NCI-H146 (cell line): ENCODE measurements around the gene CFAP61.

ENCODE experiments used
- DNase-seq: peaks from one replicate; lab custom pipeline; 2025; lab: John Stamatoyannopoulos, UW

The CFAP61 gene

DNA sequence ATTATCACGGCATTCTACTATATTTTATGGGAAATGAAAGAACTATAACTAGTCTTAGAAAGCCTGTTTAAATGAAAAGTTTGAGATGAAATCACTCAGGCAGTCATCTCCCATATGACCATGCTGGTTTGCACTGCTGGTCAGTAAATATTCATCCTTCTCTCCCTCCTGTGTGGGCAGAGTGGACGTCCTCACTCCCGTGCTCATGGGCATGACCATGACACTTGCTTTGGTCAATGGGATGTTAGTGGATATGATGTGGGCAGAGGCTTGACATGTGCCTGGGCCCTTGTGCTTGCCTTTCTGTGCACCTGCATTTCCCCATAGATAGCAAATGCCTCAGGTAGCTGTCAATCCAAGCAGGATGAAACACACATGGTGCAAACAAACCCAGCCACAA is 222.5 kb downstream of the CFAP61 start:
- DNase-seq, result no peak

DNA sequence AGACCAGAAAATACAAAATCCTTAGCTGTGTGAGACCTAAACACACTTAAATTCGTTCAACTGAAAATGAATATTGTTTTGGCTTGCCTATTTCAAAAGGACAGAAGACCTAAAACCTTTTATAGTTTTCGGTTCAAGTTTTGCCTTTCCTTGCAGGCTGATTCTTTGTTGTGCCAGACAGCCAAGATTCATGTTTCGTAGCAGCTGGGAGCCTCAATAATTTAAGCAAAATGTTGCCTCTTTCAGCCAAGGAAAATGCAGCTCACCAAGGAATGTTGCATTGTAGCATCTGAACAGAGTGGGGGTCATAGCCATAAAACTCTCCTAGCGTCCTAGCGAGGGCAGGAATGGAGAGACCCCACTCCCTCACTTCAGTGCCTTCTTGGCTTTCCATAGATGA is 223.3 kb downstream of the CFAP61 start:
- no peak for DNase-seq

DNA sequence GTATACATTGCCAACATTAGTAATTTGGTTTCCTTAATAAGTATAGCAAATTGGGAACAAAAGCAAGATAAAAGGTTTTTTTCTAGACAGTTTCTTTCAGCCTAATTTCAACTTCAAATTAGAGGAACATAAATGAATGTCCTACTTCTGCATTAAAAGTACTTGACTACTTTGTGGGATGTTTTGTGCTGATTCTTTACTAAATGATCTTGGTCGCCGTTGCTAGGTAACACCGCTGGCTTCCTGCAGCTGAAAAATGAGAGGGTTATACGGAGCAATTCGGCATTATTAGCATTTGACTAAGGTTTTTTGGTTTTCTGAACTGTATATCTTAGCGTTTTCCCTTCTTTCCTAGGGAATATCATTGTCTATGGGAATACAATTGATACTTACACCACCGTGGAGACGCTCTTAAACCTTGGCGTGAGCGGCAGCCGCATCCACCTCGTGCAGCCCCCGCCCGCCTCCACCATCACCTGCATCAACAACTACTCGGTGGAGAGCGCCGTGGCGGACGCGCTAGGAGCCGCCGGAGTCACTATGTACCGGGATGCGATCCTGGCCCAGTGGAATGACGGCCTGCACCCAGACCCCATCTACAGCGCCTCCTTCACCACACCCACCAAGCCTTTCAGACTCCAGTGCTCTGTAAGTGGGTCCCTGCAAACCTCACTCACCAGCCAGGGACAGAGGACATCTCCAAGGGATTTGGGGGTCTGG is 224.6 kb downstream of the CFAP61 start:
- no peak for DNase-seq

DNA sequence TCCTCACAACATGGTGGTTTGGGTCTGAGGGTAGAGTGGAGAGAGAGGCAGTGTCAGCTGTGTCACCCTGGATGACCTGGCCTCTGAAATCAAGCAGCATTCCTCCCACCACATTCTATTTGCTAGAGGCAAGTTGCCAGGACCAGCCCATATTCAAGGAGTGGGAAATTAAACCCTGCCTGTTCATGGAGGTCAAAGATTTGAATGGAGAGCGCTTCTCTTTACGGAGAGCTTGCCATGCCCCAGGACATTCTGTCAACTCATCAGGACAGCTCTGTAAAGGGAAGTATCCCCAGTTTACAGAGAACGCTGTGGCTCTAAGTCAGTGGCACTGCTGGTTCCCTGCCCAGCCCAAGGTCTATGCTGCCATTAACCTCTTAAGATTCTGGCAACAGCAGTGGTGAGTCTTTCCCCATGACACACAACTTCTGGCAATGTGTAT is 225.6 kb downstream of the CFAP61 start:
- no peak for DNase-seq

DNA sequence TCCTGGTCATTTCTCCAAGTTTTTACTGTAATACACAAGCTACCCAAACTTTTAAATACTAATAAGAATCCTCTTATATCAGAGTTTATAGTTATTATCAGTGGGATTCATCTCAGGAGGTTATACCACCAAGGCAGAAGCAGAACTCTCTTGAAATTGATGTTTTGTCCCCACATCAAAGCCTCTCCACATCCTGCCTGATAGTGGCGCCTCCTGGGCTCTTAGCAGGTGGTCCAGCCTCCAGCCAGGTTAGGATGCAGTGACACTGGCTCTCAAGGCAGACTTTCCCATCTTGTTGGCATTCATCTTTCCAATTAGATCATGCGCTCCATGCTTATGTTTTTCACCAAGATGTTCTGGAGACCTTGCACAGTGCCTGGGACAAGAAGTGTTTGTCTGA is 233.7 kb downstream of the CFAP61 start:
- DNase-seq, result no peak

DNA sequence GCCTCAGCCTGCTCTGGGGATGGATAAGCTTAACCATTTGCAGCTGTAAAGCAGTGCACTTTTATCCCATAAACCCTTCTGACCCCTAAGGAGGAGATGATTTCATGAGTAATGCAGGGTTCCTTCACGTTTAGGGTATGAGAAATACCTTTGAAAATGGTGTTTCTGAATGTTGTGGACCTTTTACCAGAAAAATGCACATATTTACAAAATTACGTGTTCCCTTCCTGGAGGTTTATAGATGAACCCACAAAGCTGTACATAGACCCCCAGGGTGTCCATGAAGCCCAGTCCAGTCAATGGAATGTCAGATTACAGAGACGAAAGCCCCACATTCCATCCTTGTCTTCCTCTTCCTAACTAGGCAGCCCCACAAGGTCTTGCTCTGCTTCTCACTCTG is 237.0 kb downstream of the CFAP61 start:
- DNase-seq, result no peak

DNA sequence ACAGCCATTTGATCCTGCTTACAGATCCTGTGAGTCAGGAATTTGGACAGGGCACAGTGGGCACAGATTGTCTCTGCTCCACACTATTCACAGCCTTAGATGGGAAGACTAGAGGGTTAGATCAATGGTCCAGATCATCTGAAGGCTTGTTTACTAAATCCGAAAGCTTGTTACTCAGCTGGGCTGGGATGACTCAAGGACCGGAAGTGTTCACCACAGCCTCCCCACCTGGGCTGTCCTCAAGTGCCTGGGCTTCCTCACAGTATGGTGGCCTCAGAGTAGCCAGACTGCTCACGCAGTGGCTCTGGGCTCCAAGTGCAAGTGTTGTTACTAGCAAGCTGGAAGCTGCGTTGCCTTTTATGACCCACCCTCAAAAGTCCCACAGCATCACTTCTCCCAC is 240.1 kb downstream of the CFAP61 start:
- no peak for DNase-seq

DNA sequence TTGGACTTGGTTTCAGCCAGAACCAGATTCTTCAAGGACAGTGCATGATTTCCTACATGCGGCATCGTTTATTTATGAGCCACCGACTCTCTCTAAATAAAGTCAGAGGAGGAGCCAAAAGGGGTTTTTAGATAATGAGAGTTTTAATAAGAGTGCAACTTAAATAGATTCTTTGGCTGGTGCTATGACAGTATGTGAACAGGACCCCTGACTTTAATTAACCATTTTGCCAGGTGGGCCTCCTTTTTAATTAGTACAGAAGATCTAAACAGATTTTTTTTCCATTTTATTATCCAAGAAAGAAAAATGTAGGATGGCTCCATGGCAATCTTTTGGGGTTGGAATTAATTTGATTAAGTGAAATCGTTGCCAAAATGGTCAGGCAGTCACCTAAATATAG is 240.8 kb downstream of the CFAP61 start:
- DNase-seq, result no peak

DNA sequence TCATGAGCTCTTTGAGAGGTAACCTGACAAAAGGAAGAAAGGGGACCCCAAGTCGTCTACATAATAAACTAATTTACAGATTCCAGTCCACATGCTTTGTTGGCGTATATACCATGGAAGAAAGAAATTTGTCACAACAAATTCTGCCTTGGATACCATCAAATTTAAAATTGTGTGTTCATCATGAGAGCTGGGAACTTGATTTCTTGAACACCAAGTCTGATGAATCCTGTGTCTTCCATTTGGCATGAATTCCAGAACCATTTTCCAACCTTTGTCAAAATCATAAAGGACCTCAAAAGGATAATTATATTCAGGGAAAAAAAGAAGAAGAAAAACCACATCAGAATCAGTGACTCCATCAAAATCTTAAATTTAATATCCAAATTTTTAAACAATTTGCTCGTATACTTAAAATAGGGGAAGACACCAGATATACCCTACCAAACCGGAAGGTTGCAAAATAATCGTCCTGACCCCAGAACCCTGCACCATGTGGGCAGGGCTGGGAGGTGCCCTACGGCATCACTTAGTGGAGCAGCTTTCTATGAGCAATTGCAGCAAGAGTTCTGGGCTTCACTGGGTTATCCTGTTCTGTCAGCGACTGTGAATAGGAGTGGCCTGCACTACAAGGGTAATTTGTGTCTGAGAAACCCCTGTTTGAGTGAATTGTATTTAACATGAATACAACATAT is 241.5 kb downstream of the CFAP61 start:
- DNase-seq, result no peak

DNA sequence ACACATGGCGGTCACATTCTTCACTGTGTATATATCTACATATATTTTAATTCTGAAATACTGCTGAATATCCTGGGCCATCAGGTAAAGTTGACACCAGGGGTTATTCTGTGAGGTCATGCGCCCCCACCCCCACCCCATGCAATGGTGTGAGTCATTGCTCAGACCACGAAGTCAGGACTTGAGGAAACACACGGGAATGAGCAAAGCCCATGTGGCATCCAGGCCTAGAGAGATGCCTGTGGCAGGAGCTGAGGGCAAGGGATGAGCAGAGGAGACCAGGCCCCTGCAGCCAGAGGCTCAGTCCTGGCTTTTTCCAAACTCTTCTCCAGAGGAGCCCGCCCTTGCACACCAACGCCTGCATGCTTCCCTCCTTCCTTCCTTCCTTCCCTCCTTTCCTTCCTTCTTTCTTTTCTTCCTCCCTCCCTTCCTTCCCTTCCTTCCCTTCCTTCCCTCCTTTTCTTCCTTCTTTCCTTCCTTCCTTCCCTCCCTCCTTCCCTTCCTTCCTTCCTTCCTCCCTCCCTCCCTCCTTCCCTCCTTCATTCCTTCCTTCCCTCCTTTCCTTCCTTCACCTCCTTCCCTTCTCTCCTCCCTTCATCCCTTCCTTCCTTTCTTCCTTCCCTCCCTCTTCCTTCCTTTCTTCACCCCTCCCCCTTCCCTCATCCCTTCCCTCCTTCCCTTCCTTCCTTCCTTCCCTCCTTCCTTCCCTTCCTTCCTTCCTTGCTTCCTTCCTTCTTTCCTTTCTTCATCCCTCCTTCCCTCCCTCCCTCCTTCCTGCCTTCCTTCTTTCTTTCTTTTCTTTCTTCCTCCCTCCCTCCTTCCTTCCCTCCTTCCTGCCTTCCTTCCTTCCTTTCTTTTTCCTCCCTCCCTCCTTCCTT is 243.5 kb downstream of the CFAP61 start:
- no peak for DNase-seq

DNA sequence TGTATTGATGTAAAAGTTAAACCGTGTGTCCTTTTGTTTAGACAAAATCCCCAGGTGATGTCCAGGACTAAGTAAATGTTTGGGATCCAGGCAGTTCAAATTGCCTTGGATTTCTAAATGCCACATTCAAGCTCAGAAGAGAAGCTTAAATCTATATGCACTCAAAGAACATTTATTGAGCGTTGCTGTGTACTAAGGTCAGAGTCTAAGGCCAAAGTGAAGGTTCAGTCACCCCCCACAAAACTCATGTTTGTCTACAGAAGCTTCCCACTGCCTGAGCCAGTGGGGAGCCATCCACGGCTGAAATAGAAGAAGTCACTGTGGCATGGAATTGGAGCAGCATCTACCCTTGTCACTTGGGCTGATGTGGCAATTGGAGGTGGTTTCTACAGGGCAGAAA is 244.8 kb downstream of the CFAP61 start:
- peak; percentile 86 for DNase-seq

DNA sequence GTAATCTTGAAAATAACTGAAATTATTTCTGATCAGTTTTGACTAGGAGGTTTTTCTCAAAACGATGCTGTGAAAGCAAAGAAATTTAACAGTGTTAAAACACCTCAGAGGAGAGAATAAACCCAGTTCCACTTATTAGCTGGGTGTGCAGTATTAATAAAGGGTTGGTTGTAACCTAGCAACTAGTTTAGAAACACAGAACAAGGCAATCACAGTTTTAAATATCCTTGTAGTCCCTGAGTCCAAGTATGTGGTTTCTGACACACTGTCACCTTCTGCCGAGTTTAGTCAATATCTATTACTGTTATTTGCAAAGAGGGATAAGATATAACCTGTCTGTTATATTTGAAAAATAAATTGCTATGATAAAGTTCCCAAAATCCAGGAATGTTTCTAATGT is 245.4 kb downstream of the CFAP61 start:
- no peak for DNase-seq

DNA sequence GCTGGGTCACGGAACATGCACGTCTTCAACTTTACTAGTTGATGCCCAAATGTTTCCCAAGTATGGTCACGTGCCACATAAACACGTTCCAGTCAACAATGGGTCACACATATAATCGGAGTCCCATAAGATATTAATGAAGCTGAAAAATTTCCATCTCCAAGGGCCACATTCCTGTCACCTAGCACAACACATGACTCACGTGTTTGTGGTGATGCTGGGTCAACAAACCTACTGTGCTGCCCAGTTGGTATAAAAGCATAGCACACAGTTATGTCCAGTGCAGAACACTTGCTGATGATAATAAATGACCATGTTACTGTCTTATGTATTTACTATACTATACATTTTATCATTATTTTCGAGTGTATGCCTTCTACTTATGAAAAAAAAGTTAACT is 247.6 kb downstream of the CFAP61 start:
- DNase-seq, result no peak

DNA sequence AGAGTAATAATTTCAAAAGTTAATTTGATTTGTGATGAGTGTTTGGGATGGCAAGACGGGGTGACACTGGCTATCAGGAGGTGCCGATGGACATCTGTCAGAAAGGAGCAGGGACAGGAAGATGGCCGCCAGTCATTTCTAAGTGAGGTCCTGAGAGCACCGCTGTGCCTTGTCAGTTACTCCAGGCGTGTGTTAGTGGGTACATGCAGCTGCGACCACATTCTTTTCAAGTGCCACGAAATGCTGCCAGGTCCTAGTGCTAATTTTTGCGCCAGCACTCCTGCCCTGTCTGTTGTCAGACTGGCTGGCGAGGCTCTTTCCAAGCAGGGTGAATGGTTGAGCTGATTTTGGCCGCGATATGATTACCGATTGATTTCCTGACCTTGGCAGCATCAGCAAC is 251.0 kb downstream of the CFAP61 start:
- no peak for DNase-seq

DNA sequence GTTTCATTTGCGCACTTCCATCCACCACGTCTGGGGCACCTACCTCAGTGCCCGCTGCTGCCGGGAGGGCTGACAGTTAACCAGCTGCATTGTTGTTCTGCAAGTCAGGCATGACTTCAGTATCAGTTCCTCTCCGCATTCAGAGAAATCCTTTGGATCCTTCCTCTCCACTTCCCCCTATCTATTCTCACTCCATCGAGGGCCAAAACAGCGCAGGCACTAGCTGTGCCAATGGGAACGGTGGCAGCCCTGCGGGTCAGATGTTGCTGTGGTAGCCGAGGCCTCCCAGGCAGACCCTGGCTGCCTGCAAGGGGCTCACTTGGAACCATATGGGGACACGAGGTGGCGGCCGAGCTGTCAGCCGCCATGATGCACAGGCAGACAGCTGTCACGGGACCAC is 251.4 kb downstream of the CFAP61 start:
- DNase-seq, result no peak

DNA sequence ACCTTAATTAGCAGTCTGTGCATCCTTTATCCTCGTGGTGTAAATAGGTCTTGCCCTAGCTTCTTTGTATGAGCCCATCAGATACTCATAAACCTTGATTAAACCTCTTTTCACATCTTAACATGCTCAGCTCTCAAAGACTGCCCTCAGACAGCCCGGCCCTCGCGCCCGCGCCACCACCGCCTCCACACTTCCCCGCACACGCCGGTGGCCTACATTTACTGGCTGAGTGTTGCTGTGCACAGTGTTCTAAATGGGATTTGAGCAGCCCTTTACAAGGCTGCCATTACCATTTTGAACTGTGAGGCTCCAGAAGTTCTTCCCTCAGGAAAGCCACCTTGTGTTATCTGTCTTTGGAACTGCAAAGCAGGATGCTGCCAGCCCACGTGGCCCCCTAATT is 252.6 kb downstream of the CFAP61 start:
- DNase-seq, result no peak

DNA sequence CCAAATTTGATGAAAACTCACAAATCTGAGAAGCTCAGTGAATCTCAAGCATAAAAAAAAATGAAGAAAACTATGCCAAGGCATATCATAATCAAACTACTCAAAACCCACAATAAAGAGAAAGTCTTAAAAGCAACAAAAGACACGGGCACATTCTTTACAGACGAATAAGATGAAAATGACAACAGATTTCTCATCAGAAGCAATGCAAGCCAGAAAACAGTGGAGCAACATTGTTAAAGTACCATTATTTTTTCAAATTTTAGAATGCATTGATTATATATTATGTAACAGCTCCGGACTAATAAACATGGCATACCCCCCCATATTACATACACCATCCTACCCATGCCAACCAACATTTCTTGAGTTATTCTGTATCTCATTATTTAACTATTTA is 260.2 kb downstream of the CFAP61 start:
- no peak for DNase-seq

DNA sequence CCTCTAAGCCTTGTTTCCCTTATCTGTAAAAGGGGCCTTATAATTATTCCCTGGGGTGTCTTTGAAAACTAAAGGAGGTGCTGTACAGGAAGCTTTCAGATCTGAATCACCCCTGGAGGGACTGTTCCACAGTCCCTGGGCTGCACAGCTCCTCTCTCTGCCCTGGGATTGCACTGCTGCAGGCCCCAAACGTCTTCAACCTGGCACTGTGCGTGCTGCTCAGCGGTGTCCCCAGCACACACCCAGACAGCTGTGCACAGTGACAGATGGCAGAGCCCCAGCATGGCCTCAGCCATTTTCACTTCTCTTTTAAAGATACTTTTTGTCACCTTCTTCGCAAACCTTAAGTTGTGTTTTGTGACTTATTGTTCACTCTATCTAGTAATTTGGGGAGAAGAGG is 264.9 kb downstream of the CFAP61 start:
- no peak for DNase-seq

DNA sequence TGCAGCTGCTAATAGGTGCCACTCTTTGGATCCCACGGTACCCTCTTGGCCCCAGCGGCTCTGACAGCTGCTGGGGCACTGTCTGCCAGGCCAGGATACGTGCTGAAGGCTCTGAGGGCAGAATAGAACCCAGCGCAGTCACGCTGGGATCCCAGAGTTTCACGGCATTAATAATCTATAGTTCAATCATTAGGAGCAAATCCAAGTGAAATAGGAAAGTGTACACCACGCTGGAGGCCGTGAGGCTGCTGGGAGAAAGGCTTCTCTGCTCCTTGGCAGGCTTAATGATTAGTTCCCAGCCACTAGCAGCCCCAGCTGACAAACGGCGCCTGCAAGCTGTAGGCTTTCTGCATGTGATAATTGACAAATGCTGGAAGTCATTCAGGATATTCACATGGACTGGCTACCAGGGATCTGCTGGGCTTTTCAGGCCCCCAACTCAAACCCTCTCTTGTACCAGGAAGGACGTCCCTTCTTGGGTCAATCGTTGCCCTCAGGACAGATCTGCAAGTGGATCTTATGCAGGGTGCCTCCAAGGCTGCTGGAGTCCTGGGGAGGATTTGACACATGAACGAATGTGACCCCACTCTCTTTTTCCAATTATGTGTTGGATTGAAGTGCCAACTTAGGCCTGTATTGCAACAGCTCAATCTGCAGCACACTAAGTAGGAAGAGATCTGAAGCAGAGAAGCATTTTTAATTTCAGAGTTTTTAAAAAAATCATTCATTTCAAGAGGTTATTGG is 265.5 kb downstream of the CFAP61 start:
- no peak for DNase-seq

DNA sequence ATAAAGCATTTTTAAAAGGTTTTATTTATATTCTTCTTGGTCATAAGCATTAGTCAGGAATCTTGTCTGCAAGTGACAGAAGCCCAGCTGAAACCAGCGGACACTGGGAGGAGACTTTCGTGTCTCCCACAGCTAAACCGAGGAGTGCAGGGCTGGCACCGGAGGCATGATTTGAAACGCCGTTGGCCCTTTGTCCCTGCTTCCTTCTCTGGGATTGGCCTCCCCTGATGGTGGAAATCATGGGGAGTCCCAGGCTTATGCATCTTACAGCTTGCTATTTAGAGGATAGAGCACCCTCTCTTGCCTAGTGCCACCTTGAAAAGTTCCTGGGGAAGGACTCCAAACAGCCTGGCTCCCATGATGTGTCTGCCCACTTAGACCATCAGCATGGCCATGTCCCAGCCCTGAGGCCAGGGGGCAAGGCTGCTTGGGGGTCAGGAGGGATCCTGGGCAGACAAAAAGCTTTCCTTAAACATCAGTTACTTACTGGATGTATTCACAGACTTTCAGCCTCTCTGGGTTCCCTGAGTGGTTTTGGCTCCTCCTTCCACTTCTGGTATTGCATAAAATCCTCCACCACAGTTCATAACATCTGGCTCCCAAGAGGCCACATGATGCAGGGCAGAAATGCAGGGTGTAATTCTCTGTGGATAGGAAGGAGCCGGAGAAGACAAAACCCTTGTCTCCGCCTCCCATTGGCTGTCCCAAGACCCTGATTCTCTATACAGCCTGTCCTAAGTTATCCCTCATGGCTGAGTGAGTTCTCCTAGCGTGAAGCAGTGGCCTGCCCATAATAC is 266.2 kb downstream of the CFAP61 start:
- no peak for DNase-seq

DNA sequence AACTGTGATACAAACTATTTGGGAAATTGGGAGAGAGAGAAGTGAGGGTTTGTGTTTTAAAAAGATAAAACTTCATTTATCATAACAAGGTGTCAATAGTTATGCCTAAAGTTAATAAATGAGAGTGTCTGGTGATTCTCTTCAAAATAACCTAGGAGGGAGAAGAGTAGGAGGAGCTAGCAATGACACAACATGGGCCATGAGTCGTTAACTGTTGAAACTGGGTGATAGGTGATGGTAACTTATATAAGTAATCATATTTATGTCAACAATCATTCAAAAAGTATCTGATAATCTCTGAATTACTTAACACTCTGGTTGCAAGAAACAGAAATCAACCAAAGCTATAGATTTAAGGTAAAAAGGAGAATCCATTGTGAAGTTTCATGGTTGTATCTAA is 268.8 kb downstream of the CFAP61 start:
- DNase-seq, result no peak
